GM19455 (cell line): ENCODE data around the gene FGFR3.

Source experiments
- ATAC-seq: cut with Tn5 transposase; IDR thresholded peaks from one replicate; pipeline ENCODE4 v1.9.1; 2021; ENCODE audit not compliant: unreplicated experiment

Gene FGFR3

DNA sequence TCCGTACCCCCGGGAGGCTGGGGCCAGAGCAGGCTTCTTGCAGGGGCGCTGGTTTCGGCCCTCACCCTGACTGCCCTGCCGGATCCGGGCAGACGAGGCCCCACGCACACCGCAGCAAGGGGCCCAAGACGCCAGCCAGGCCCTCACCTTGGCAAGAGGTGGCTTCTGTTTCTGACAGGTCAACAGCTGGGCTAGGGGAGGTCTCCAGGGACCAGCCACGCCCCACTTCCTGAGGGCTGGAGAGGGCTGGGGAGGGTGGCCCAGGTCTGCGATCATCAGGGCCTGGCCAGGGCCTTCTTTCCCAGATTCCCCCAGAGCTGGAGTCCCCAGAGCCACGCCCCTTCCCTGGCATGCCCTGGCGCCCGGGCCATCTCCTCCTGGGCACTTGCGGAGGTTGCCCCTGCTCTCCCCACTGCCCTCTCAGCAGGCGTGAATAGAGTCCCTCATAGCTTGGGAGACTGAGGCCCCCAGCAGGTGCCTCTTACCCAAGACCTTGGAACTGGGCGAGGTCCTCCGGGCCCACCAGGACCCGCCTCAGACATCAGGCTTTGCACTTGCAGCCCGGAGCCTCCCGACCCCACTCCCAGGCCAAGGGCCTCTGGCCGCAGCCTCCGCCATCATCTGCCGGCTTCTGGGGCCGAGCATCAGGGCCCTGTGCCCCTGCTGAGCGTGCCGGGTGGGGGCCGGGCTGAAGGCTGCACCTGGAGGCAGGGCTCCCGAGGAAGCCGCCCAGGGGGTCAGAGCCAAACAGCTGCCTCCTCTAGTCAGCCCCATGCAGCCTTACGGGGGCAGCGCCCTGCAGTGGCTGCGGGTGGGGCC, 6.3 kb upstream of the FGFR3 start:
- ATAC-seq: no peak

DNA sequence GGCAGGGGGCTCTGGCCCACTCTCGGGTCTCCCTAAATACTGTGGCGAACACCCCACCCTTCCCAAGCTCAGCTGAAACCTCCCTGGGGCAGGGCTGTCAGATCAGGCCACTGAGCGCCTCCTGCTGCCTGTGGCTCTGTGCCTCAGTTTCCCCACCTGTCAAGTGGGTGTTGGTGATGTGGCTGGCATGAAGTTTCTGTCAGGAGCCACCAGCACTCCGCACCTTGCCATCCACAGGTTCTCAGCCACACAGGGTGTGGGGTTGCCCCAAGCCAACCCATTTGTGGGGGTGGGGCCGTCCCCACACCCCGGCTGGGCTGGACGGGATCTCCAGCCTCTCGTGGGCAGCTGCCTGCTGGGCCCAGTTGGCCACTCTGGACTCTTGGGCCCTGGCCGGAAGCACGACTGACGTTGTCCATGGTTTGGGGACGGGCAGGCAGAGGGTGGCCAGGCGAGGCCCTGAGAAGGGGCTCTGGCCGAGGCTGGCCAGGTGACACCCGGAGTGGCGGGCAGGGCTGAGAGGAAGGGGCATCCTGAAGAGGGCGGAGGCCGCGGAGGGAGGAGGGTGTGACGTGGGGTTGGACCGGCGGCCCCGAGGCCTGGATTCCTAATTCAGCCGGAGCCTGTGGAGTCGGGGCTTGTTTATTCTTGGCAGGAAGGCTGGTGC, 5.5 kb upstream of the FGFR3 start:
- no peak for ATAC-seq

GRCh38 chr4:1788254-1788973, 4.7 kb upstream of the FGFR3 start:
- ATAC-seq: no peak

- no peak for ATAC-seq
These were observed 3.5 kb upstream of the FGFR3 start for GRCh38 chr4:1789552-1789951.

- no peak for ATAC-seq
These were observed 3.1 kb upstream of the FGFR3 start for GRCh38 chr4:1790005-1790404.

DNA sequence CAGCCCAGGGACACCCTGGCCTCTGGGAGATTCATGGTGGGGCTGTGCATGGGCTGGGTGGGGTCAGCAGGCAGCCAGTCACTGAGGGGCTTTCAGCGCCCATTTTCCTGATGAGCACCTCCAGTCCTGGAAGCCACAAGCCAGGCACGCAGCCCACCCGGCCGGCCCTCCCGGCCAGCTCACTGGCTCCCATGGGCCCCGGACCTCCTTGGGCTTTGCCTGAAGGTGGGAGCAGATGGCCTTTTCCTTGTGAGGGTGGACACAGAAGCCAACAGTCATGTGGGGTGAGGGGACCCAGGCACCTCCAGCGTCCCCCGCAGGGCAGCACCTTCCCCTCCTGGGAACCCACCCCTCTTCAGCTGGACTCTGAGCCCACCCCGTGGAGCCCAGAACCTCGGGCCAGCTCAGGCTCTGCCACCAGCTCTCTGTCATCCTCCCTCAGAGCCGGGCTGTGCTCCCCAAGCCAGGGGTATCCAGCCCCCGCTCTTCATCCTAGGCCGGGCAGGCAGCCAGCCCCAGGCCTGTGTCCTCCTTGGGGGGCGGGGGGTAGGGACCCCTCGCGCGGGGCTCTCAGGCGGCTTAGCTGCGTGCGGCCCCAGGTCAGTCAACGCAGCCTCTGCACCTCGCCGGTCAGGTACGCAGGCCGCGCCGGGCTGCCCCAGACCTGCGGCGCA, 798 bp upstream of the FGFR3 start:
- ATAC-seq: no peak

DNA sequence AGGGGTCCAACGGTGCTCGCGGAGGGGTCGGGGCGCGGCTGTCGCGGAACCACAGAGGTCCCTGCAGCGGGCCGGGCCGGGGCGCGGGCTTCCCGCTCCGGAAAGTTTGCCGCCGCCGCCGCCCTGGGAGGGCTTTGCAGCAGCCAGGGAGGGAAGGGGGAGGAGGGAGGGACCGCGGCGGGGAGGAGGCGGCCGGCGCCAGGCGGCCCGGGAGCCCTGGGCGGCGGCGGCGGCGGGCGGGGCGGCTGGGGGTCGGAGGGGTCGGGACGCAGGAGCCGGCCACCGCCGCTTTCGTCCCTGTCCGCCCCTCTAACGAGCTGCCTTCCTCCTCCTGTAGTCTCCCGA, 375 bp downstream of the FGFR3 start:
- ATAC-seq: no peak

DNA sequence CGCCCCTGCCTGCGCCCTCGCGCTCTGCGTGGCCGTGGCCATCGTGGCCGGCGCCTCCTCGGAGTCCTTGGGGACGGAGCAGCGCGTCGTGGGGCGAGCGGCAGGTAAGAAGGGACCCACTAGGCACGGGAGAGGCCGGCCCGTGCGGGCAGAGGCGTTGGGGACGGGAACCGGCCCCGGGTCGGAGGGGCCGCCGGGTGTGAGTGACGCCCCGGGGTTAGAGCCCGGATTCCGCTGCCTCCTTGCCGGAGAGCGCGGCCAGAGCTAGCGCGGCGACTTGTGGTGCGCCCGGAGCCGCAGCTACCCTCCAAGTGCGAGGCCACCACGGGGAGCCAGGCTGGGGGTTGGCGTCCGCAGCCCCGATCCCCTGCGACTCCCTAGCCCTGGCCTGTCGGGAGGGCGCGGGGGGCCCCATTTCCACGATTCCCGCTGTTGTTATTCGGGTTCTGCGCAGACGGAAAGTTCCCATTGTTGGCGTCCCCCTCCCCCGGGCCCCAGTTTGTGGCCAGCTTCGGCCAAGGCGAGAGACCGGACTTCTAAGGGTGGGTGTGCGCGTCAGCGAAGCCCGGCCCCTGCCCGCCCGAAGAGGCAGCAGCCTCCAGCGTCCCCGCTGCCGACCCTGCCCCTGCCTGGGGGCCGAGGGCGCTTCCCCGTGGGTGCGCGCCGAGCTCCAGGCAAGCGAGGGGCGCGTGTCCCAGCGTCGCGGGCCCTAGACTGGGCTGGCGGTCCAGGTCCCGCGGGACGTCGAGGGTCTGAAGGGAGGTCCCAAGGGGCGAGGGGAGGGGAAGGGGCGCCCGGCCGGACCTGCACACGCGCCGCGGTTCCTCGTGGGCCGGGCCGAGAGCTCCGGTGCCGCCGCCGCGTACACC, 1.1 kb downstream of the FGFR3 start:
- no peak for ATAC-seq

- no peak for ATAC-seq
These were observed 1.8 kb downstream of the FGFR3 start for GRCh38 chr4:1794809-1795298.

DNA sequence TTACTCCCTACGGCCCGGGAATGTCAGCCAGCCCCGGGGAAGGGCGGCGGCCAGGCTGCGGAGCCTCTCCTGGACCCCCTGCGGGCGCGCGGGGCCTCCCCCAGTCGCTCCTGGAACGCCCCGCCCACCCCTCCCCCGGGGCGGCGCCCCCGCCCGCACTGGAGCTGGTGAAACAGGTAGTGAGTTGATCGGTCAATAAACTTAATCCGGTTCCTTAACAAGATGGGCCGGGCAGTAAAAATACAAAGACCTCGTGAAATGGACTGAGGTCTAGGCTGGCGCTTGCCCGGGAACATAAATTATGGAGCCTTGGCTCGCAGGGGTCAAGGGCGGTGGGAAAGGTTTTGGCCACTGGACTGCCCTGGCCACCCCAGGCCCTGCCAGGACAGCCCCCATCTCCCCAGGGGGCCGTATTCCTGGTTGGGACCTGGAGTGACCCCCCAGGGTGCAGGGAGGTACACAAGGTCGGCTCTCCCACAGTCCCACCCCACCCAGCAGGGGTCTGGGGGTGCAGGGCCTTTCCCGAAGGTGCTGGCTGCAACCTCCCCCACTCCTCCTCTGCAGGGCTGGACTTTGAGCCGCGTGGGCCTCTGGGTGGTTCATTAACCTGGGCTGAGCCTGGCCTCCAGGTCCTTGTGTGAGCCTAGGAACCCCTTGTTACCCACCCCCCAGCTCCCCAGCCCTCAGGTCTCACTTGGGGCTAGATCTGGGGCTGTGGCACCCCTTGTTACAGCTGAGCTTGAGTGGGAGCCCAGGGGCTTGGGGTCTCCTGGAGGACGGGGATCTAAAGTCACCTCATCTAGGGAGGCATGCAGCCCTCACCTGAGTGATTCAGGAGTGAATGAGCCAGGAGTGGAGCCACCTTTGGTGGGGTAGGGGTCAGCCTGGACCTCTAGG, 2.5 kb downstream of the FGFR3 start:
- ATAC-seq: no peak

DNA sequence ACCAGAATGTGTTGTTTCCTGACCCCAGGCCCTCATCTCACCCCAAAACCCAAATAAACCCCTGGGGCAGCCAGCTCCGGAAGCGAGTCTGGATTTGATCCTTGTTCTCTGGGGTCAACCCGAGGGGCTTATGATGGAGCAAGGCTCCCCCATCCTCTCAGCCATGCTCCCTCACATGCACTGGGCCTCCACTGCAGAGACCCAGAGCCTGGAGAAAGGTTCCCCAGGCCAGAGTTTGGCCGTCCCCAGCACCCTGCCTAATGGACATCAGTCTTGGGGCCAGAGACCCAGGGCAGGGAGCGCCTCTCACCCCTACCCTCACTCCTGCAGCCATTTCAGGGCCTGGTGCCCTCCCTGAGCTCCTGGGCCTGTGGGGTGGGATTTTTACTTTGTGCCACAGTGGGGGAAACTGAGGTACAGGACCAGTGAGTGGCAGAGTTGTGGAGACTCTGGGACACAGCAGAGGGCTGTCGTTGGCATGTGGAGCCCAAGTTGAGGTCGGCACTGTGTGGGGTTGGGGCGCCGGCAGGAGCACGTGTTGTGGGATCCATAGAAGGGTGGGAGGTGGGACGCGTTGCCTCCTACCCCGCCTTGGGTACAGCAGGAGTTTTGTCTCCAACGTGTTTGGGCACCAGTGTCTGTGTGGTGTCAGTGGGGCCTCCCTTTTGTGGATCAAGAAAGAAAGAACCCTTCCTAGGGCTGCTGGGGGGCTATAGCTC, 3.6 kb downstream of the FGFR3 start:
- ATAC-seq: no peak

DNA sequence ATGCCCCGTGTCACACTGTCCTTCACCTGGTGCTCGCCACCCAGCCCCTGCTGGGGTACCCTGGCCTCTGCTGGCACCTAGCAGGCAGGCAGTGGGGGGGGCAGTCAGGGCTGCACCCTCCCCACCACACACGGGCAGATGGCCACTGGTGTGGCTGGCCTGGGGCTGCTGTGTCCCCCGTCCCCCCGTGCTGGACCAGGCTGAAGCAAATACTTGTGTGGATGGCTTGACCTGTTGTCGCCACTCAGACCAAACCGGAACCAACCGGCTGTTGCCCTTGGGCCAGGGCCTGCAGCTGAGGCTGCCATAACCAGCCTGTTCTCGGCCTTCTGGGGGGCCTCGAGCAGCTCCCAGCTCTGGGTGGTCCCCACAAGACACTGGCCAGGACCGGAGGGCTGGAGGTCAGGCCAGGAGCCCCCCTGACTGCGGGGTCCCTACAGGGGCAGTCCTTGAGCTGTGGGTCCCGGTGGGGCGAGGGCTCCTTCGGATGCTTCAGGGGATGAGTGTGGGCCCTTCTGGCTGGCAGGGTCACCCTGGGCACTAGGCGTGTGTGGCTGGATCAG, 4.3 kb downstream of the FGFR3 start:
- no peak for ATAC-seq

DNA sequence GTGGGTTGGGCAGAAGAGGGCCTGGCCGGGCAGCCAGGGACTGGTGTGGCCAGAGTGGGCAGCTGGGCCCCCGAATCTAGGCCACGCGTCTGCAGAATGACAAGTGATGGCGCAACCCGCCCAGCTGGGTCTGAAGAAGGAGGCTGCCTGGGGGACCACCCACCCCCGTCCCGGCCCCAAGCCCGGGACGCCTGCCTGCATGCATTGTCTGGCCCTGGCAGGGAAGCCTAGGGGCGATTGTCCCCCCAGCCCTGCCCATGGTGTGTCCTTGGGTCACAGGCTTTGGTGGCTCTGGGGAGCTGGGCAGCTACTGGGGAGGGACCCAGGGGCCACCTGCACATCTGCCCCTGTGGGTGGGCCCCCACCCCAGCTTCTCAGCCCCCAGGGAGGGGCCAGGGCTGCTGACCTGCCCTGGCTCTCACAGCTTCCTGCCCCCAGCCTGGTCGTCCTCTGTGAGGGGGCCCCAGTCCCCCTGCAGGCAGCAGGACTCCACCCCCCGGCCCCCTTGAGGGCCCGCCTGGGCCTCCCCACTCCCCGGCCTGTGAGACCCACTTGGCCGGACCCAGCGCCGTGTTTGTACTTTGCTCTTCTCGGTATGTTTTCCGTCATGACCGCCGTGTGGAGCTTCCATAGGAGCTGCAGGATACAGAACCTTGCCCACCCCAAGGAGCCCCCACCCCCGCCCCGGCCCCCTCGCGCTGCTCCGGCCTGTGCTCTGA, 4.9 kb downstream of the FGFR3 start:
- no peak for ATAC-seq

- no peak for ATAC-seq
These were observed 5.7 kb downstream of the FGFR3 start for GRCh38 chr4:1798580-1799386.

DNA sequence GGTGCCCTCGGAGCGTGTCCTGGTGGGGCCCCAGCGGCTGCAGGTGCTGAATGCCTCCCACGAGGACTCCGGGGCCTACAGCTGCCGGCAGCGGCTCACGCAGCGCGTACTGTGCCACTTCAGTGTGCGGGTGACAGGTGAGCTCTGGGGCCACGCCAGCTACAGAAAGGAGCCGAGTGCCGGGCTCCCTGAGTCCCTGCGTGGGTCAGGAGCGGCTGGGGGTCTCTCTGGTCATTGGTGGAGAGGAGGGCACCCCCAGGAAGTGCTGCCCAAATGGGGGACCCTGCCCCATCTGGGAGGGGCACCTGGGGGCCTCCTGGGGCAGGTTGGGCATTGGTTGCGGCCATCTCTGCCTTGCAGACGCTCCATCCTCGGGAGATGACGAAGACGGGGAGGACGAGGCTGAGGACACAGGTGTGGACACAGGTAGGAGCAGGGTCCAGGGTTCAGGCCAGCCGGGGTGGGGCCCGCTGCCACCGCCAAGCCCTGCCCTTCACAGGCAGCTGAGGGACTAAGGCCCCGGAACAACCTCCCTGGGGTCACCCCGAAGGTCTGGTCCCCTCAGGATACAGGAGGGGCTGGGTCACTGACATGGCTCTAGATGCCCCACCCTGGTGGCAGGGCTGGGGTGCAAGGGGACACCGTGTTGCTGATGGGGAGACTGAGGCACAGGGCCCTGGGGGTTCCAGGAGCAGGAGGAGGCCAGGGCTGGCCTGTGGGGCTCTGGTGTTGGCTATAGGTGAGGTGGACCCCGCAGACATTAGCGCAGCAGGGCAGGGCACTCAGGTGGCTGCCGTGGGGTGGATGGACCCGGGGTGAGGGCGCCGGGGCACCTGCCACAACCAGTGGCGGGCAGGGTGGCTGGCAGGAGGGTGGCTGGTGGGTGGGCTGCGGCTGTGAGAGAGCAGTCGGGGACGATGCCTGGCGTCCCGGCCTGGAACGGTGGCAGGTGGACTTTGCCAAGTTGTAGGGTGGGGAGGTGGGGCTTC, 6.6 kb downstream of the FGFR3 start:
- ATAC-seq: no peak

DNA sequence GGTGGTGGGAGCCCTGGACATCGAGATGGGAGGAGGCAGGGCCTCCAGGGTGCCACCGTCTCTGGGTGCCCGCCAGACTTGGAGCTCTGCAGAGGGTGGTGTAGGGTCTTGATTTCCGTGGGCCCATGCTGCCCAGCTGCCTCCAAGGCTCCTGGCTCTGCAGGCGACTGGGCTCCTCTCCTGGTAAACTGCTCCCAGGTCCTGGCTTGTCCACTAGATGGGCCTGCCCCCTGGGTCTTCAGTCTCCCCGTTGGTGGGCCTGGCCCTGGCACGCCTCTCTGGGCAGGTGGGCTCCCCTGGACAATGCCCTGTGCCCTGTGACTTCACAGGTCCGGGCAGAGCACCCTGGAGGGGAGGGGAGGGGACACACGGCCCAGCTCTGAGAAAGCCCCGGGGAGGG, 7.7 kb downstream of the FGFR3 start:
- ATAC-seq: no peak
